HG03196 (cell line): Measurements from ENCODE around the gene THAP5.

Experiments used
- ATAC-seq: cut with Tn5 transposase; IDR thresholded peaks from one replicate; pipeline ENCODE4 v1.9.1; 2021; ENCODE audit not compliant: unreplicated experiment

The THAP5 gene, protein sequence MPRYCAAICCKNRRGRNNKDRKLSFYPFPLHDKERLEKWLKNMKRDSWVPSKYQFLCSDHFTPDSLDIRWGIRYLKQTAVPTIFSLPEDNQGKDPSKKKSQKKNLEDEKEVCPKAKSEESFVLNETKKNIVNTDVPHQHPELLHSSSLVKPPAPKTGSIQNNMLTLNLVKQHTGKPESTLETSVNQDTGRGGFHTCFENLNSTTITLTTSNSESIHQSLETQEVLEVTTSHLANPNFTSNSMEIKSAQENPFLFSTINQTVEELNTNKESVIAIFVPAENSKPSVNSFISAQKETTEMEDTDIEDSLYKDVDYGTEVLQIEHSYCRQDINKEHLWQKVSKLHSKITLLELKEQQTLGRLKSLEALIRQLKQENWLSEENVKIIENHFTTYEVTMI

DNA sequence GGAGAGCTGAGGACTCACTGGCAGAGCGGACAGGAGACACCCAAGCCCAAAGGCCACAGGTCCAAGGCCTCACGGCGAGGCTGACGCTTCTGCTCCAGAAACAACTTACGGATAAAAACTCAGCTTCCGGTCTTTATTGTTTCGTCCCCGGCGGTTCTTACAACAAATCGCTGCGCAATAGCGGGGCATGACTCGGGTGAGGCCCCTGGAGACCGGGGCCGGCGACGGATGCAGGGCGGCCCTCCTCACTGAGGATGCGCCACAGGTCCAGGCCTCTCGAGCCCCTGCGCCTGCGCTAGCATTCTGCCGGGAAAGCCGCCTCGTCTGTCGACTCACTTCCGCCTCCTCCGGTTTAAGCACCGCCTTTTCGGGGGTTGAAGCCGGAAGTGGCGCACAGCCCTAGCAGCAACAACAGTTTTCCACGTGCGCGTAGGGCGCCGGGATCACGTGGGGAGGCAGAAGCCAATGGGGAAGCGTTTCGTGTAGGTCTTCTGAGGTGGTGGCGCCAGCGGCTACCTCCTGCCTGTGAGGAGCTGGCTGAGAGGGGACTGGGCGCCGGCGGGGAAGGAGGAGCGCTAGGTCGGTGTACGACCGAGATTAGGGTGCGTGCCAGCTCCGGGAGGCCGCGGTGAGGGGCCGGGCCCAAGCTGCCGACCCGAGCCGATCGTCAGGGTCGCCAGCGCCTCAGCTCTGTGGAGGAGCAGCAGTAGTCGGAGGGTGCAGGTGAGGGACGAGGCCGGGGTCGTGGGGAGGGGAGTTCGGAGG, at the start of gene THAP5, which contains the start of gene DNAJB9:
THAP5 (minus strand) TSS at position 326 of the 765 bp plus-strand sequence; CDS start at position 189, 137 bp downstream.
DNAJB9 (plus strand) TSS at position 494 of the 765 bp plus-strand sequence. CDS start 1,853 bp downstream, outside the sequence.
- peak; percentile 97 for ATAC-seq

DNA sequence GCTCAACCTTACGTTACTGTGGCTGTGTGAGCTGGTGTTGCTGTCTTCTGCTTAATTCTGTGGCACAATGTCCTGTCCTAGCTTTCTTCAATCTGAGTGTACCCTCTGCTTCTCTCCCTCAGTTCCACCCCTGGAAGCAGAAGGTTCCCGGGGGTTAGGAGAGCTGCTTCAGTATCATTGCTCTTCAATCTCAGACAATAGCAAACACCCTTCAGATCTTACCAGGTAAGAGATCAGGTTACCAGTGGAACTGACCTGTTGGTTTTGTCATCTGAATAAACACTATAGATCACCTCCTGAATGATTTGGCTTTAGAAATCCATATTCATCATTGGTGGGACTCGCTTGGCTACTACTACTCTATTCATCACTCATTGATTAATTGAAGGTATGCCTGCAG, 48.5 kb upstream of the THAP5 start:
- no peak for ATAC-seq

DNA sequence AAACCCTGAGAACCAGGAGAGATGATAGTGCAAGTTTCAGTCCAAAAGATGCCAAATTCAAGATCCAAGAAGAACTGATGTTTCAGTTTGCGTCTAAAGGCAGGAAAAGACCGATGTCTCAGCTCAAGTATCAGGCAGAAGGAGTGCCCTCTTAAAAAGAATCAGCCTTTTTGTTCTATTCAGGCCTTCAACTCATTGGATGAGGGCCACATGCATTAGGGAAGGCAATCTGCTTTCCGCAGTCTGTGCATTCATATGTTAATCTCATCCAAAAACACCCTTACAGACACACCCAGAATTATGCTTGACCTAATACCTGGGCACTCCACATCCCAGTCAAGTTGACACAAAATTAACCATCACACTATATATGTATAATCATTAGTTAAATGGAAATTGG, 45.4 kb upstream of the THAP5 start:
- no peak for ATAC-seq

DNA sequence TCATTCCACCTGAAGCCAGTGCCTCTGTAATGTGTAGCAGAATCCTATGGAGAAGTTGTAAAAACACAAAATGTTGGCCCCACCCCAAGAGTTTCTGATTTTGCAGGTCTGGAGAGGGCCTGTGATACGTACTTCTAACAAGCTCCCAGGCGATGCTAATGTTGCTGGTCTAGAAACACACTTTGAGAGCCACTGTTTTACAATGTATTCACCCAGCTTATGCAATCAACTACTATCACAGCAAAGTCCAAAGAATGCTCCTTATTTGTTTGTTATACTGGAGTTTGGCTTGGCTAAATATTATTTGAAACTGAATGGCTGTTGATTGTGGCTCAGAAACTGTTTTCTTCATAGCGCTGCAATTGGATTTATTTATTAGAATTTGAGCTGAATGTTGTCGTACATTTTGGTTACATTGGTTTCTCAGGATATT, 44.5 kb upstream of the THAP5 start:
- no peak for ATAC-seq

DNA sequence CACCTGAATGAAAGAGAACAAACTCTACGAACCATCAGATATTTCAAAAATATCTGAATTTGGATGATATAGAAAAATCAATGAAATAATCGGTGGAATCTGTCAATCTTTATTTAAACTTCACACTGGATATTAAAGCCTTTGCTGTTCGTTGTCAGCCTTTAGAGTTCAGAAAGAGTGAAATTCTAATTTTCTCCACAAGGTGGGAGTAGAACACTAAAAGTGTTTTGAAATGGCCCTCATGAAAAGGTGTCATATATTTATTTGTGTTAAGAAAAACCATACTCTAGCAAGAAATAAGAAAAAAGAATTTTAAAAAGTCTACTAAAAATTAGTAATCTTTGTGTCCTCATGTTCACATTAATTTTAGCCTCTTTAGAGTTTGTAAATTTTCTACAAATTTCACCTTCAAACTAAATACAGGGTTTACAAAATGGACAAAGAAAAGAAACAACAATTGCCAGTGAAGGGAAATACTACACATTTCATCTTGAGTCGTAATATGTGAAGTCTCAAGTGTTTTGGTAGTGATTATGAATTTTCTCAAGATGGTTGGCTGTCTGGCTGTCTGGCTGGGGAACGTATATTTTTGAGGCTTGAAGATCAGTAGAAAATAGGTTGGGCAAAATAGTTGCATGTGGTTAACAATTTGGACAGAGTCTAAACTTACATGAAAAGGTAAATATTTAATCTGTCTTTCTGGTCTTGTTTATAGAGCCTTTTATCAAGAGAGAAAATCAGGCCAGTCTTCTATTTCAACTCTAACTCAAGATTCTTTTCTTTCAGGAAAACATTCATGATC, 43.8 kb upstream of the THAP5 start:
- no peak for ATAC-seq

DNA sequence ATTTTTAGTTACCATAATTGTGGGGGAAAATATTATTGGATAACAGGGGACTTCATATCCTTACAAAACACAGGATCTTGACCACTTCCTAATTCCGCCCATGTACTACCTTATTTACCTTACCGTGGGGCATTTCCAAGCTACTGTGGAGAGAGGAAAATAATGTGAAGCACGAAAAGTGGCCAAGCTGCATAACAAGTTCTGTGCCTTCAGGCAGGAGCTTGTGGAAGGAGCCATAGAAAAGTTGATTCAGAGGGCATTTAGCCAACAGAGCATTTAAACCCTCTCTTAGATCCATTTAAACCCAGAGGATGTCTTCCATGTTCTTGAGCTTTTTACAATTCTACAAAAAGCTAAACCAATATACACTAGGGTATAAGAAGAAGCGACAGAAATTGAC, 41.8 kb upstream of the THAP5 start:
- ATAC-seq: no peak

DNA sequence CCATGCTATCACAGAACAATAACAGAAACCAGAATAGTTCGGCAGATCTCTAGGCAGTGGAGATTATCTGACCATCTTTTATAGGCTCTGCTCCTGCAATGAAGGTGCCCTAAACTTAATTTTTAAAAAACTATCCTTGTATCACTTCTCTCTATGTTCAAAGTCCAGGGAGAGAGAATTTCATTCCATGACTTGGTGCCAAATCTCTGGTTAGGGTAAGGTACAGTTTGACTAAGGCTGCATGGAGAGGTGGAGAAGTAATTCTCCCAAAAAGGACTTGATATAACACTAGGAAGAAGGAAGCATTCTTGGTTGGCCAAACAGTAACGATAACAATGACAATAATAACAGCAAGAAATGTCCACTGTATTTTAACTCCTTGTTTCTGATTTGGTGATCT, 40.1 kb upstream of the THAP5 start:
- ATAC-seq: no peak

DNA sequence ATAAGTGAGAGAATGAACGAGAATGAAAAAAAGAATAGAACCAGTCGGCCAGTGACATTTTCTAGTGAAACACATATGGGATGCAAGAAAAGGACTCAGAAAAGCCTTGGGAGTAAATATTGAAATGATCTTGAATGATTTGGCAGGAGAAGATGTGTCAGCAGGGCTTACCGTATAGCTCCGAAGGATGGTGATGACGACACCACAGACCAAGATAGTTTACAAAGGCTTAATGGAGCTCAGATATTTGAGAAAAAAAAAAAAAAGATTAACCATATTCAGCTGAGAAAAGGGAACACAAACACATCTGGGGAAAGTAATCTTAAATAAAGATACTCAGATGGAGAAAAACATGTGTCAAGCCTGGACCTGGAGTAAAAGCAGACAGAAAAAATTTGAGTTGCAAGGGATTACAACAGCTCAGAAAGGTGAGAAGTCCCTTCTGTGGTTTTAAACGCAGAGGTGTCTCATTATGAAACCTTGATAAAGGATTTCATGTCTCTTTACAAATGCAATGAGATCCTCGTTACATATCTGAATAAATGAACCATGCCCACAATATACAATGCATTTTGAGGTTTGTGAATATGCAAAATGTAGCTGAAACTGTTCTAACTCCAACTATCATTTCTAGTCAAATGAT, 36.2 kb upstream of the THAP5 start:
- no peak for ATAC-seq

DNA sequence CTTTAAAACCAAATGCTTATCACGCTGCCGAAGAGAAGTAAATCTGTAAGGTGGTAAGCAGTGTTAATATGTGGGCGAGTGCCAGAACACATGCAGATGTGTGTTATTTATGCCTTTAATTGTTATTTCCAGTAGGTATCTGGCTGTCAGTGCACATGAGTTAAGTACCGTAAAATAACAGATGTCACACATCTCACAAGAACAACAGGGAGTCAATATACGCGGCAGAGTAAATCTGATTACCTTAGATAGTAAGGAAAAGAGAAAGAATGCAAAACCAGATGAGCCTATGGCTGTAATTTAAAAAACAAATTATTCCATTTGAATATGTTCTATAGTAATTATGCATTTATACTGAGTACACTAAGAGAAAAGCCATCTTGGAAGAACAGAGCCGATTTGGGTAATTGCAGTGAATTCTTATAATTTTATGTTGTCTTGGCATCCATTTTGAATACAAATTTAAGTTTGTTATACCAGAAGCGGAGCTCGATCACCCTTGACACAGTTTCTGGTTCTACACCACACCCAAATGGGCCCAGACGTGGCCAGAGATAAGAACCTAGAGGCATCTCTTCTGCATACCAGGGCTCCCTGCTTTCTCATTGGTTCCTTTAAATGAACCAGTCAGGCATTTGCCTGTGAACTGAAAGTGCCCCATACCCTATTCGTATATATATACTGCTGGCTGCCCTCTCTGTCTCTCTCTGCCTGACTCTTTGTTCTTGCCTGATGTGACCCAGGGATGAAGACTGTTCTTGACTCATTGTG, 35.0 kb upstream of the THAP5 start:
- no peak for ATAC-seq

DNA sequence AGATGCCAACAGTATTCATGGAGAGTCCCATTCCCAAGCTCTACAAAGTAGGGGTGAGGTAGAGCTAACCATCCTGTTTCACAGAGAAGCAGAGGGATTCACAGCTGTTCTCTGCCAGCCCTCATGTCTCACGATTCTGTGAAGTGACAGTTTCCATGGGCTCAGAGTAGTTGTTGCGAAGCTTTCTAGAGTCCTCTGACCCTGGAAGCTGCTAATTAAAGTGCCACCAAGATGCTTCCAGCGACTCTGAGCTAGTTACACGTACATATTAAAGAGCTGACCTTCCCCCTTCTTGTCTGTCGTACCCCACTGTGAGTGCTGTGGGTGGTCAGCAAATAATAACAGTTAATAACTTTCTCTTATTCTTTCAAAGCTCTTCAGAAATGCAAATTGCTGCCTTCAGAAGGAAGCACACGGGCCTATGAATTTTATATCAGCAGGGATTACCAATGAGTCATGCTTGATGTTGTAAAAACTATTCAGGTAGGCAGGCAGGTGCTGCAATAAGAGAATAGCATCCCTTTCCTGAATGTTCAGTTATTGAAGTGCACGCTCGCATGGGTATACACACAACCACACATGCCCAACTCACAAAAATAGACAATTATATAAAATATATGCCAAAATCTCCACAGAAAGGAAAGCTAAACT, 34.3 kb upstream of the THAP5 start:
- ATAC-seq: no peak

DNA sequence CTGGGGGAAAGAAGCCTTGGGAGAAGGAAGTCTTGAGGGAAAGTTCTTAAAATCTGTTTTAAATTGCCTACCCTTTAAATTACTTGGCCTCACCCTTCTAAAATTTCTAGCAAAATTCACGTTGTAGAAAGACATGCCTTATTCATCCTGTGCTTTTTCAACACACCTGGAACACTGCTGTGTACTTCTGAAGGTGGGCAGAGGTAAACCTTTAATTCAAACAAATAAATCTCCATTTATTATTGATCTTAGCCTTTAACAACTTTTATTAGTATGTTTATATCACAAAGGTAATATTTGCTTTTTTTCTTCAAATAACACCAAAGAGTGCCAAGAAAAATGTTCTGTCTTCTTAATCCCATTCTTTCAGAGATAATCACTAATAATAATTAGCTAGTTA, 30.9 kb upstream of the THAP5 start:
- no peak for ATAC-seq

DNA sequence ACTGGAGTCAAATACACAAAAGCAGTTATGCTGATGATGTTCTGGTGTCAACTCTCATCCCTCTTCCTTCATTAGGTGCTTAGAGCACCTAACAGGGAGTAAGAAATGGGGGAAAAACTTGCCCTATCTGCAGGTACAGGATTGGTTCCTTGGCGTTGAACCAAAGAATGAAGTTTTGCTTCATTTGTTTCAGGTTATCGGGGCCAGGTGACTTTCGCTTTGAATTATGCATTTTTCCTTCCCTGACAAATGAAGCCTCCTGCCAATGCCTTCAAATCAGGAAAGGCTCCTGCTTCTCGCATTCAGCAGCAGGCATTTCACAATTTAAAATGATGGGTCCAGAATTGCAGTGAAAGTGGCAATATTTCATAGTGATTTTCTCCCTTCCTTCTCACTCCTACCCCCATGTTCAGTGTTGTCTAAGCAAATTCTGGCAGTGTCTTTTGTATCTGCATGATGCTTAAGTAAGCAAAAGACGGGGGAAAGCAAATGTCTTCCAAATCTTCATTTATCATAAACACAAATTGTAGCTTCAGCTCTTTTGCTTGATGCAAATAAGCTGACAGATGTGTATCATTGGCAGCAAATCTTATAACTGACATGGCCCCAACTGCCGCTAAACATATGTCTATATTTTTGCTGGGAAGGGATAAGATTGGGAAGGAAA, 29.5 kb upstream of the THAP5 start:
- ATAC-seq: no peak

DNA sequence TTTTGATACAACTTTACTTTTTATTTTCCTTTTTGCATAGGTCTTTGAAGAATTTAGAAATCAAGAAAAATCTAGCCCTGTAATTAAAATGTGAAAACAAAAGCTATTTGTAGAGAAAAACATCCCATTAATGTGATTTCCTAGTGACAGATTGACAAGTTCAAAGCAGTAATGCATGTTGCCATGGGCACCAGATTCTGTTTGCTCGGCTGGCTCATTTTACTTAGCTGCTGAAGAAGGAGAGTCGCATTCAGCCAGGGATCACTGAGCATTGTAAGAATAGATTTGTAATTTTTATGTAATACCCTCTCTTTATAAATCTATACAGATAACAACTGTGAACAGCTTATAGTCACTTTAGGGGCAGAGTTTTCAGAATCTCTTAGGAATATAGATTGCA, 28.6 kb upstream of the THAP5 start:
- no peak for ATAC-seq

DNA sequence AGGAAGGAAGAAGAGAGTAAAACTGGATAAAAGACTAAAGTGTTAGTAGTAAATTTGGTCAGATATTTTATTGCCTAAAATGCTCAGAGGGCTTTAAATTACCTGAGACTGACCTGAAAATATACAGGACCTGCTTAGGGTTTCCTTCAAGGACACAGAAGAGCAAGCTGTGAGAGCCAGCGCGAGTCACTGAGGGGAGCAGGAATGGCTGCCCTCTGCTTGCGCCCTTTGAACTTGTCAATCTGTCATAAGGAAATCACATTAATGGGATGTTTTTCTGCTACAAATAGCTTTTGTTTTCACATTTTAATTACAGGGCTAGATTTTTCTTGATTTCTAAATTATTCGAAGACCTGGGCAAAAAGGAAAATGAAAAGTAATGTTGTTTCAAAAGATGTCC, 27.1 kb upstream of the THAP5 start:
- no peak for ATAC-seq

DNA sequence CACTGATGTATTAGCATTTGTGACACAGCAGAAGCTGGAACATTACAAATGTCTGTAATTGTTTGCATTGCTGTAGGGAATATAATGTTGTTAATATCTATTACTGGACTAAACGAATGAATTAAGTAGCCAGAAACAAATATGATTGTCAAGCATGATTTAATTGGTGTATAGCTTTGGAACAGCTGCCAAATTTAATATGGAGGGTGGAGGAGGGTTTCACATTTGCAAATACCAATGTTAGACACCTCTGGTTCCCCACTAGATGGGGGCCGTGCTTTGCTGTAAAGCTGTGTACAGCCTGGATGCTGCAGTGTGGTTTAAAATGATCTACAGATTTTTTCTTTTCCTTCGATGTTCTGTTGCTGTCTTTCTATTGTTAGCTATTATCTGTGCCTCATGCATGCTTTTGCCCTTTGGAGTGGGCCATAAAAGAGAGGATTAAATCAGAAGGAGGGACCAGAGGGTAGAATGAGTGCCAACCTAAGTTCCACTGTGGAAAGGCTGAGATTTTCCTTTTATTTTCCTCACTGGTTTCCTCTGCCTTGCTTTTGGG, 23.2 kb upstream of the THAP5 start:
- no peak for ATAC-seq

DNA sequence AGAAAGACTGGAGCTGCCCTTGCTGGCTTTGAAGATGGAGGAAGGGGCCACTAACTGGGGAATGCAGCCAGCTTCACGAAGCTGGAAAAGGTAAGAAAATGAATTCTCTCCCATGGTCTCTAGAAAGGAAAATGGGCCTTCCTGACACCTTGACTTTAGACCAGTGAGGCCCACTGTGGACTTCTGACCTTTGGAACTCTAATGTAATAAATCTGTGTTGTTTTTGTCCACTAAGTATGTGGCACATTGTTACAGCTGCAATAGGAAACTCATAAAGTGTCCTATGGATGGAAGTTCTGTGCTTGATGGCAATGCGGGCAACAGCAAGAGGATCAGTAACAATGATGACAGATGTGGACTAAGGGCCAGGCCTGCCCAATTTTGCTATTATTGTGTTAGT, 21.1 kb upstream of the THAP5 start:
- ATAC-seq: no peak

DNA sequence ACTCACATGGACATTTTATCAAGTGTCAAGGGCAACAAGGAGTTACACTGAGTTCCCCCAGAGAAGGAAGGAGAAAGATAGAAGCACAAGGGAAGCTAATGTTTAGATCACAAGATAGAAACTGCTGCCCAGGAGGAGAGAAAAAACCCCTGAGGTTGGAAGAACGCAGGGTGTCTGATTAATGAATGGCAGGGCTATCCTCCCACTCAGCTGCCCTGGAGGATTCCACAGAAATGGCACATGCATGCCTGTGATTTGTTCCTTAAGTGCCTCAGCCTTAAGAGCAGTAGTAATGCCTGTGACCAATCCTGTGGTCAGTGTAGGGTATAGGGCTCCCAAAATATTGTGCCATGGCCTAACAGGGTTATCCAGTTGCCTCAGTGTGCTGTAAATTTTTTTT, 20.4 kb upstream of the THAP5 start:
- ATAC-seq: no peak

DNA sequence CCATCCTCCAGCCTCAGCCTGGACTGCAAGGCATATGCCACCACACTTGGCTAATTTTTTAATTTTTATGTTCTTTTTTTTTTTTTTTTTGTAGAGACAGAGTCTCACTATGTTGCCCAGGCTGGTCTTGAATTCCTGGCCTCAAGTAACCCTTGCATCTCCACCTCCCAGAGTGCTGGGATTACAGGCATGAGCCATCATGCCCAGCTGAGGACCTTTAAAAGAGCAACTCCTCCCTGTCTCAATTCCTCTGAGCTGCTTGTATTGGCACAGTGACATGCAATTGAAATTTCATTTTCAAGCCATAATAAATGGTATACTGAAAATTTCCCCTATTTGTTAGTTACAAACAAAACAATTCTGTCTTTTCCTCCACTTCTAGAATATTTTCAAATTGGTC, 19.7 kb upstream of the THAP5 start:
- ATAC-seq: no peak

DNA sequence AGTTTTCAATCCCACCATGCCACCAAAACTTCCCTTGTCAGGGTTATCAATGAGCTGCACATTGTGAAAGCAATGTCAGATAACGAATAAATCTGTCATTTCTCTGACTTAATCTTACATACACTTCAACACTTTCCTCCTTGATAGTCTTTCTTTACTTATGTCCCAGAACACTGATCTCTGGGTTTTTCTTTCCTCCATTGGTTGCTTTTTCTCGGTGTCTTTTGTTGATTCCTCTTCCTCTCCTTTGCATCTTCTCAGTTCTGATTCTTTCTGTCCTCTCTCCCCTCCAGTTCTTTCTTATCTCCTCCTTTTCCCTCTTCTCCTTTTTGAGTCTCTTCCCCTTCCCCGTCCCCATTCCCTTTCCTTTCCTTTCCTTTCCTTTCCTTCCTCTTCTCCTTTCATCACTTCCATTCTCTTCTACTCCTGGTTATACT, 16.8 kb upstream of the THAP5 start:
- no peak for ATAC-seq
